AG09309 (cell line): ENCODE data around the gene MNS1.

ENCODE experiments used
- DNase-seq: peaks from one replicate; pipeline ENCODE4 v3.0.0-alpha.2; 2010; ENCODE audit warnings: low read depth
- H3K4me3 ChIP-seq: 2 replicates; pipeline ENCODE4 v1.5.1; 2011; ENCODE audit warnings: mild to moderate bottlenecking, low read depth, low read length, moderate library complexity; ENCODE audit not compliant: control insufficient read depth
- TF ChIP-seq, protein P1 (sequence below): IDR thresholded peaks from 2 replicates; pipeline ENCODE4 v1.5.1; 2011; ENCODE audit warnings: mild to moderate bottlenecking, low read depth, low read length, inconsistent platforms; ENCODE audit not compliant: insufficient read depth, control insufficient read depth; ENCODE audit errors: missing control alignments

MNS1 gene, protein sequence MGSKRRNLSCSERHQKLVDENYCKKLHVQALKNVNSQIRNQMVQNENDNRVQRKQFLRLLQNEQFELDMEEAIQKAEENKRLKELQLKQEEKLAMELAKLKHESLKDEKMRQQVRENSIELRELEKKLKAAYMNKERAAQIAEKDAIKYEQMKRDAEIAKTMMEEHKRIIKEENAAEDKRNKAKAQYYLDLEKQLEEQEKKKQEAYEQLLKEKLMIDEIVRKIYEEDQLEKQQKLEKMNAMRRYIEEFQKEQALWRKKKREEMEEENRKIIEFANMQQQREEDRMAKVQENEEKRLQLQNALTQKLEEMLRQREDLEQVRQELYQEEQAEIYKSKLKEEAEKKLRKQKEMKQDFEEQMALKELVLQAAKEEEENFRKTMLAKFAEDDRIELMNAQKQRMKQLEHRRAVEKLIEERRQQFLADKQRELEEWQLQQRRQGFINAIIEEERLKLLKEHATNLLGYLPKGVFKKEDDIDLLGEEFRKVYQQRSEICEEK

DNA sequence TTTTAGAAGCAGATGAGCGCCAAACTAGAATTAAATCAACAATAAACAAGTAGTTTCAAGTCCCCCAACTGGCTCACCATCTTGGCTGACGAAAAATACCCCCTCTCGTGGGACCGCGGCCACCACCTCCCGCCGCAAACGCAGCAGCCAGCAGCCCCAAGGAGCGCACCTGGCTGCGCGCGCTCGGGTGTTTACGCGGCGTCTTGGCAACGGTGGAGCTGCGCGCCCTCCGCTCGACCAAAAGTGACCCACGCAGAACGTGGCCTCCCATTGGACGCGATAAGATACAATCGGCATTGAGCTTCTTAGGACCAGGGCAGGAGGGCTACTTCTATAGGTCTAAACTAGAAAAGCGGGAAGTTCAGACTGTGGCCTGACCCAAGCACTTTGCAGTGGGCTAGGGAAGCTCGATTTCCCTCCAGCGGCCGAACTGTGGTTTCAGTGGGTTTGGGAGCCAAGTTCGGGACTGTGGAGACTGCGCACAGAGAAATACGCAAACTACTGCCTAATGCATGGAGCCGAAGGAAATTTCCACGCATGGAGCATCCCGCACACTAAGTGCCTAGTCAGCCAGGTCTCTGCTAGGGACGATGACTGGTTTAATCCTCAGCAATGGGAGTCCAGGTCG, at the start of gene MNS1:
TSS of gene MNS1 (minus strand) at position 245 of the 628 bp plus-strand sequence. CDS start at position 80, 165 bp downstream.
- peak; percentile 73 for DNase-seq
- TF ChIP-seq, protein P1, sequence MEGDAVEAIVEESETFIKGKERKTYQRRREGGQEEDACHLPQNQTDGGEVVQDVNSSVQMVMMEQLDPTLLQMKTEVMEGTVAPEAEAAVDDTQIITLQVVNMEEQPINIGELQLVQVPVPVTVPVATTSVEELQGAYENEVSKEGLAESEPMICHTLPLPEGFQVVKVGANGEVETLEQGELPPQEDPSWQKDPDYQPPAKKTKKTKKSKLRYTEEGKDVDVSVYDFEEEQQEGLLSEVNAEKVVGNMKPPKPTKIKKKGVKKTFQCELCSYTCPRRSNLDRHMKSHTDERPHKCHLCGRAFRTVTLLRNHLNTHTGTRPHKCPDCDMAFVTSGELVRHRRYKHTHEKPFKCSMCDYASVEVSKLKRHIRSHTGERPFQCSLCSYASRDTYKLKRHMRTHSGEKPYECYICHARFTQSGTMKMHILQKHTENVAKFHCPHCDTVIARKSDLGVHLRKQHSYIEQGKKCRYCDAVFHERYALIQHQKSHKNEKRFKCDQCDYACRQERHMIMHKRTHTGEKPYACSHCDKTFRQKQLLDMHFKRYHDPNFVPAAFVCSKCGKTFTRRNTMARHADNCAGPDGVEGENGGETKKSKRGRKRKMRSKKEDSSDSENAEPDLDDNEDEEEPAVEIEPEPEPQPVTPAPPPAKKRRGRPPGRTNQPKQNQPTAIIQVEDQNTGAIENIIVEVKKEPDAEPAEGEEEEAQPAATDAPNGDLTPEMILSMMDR, result no peak
- peak within 1 kb of the TSS; percentile 57 for H3K4me3 ChIP-seq

DNA sequence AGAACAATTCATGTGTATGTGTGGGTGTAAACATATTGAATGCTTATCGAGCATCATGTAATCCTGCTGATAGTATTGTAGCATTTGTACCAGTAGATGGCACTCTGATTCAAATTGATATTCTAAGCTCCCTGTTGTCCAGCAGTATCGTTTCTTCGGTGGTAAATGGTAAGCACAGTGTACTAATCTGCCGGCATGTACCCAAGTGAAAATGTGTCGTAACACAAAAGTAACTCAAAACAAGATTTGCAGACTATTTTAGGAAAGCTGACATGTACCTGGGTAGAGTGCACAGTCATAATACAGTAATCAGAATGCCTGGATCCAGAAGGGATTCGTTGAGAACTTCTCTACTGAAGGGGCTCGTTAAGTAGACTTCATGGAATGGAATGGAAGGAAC, 31.7 kb upstream of the MNS1 start:
- no peak overlapping the region for H3K4me3 ChIP-seq
- DNase-seq, result peak; percentile 34
- TF ChIP-seq, protein P1, result peak; percentile 59

DNA sequence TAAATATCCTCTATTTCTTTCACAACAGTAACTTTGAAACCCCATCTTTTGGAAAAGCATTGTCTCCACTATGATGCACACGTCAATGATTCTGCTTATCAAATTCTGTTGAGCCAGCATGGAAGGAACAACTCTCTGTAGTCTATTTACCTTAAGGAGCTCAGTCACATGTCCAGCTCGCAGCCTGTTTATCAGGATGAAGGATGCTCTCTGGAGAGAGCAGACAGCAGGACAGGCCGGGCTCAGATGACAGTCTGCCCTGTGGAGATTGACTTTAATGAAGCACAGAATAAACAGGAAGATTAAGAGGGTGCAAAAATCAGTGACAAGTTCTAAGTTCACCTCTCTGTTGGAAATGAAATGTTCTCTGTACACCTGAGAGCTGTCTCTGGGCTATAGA, 30.6 kb upstream of the MNS1 start:
- H3K4me3 ChIP-seq, result no peak overlapping the region
- TF ChIP-seq, protein P1, result no peak

DNA sequence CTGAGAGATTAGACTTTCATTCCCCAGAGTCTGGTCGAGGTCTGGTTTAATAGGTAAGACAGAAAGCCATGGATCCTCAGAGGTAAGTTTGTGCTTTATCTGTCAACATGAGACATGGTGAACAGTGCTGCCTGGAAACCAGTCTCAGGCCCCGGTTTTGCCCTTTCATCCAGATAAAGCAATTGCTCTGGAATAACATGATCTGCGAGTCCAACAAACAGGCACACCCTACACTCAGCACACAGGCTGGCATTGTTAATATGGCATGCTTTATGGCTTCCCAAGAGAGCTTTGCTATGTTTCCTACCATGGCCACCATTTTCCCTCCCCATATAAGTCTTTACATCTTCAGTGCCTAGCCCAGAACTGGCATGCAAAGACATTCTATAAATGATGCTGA, 30.1 kb upstream of the MNS1 start:
- TF ChIP-seq, protein P1, result no peak
- H3K4me3 ChIP-seq, result no peak overlapping the region

More for the DNA sequence above, 30.6 kb upstream of the MNS1 start:
- DNase-seq, result no peak

DNA sequence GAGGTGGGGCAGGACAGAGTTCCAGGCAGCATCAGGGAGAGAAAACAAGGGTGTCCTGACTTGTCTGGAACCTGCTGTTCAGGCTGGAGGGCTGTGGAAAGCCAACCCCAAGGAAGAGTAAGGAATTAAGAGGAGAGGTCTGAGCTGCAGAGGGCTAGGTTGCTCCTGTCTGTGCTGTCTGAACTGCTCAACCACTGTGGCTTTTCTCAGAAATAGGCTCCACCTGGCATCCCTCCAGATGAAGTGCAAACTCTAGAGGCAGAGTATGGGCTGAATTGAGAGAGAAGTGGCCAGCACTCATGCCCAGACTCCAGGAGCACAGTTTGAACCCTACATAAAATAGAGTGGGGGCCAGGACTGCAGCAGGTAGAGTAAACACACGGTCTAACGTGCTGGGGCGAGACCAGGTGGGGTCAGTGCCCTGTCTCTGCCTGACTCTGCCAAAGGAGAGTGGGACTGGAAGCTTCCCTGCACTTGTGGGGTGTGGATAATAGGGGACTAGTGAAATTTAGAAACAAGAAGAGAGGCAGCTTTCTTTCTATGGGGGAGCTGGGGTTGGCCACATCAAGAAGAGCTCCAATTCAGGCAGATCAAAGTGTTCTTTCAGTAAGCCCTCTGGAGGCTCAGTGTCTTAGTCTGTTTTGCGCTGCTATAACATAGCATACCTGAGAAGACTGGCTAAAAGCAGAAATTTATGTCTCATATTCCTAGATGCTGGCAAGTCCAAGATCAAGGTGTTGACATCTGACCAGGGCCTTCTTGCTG, 28.0 kb upstream of the MNS1 start:
- TF ChIP-seq, protein P1, result no peak
- H3K4me3 ChIP-seq, result no peak overlapping the region
- no peak for DNase-seq

More for the DNA sequence above, 30.1 kb upstream of the MNS1 start:
- no peak for DNase-seq

DNA sequence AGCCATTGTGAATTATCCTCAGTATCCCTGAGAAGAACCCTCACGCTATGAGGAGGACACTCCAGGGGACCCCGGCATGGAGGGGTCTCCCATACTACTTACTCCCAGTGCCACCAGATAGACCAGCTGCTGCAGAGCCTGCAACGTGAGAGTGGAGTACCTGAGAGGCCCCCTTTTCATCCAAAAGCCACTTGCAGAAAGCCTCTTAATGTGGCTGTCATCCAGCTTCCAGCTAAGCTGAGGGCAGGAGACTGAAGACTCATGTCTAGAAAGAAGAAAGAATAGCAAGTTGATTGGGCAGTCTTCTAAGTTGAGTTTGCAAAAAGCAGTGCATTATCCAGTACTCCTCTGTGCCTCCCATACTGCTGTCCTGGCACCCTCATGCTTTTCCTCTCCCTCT, 27.3 kb upstream of the MNS1 start:
- DNase-seq, result no peak
- TF ChIP-seq, protein P1, result no peak
- no peak overlapping the region for H3K4me3 ChIP-seq
